ENCODE data around the gene ABCC8. TPM values are rescaled to one million over a fixed set of nuclear protein-coding genes. Genes with fewer than 3 reads are reported as not detected.

Gene ABCC8
- polyA plus RNA-seq, 1 of the 3 experiments (the other 2 are of a cell fraction), result 1.1 TPM

GRCh38 chr11:17411418-17411817, 65.2 kb downstream of the ABCC8 start:
- Histone ChIP-seq H3K9me2 (no peaks in the 10 kb centered on the region), H3K36me3 (replicated peaks in 1 of 2; ENCODE audit: control insufficient read depth in 1 of 2, insufficient read depth in 2 of 2, low read length in 1 of 2) (no peaks in the 10 kb centered on the region), H3K27ac (ENCODE audit: low read depth in 2 of 2, low read length in 1 of 2) (no peak overlapping the region), H3K9me3 (no peaks in the 10 kb centered on the region), H3K79me2 (ENCODE audit: insufficient read depth) (no peaks in the 10 kb centered on the region), H3K9ac (no peak overlapping the region), H3F3A (replicated peaks; ENCODE audit: insufficient read depth) (no peaks in the 10 kb centered on the region), H2AFZ (ENCODE audit: low read depth) (no peak overlapping the region), H3K4me1 (ENCODE audit: control insufficient read depth in 1 of 2, insufficient read depth in 2 of 2, low read depth in 1 of 2, low read length in 1 of 2) (peaks cover 0 to 2% of the 10 kb centered on the region in 2 experiments; a peak in 1 of 4 replicates), H3K27me3 (ENCODE audit: insufficient read depth) (no peaks in the 10 kb centered on the region), H4K20me1 (ENCODE audit: insufficient read depth) (no peaks in the 10 kb centered on the region), H3K4me3 (ENCODE audit: low read depth in 2 of 2, low read length in 1 of 2) (no peak overlapping the region), H3K4me2 (no peak overlapping the region)
- ChIA-PET CTCF (interaction anchor here (0.7 to 1.5 kb wide), 2 partner anchors 23 to 93 kb away, joined by 3 to 4 read pairs; no protein-coding TSS in a partner anchor), POLR2A (no interaction called here)
- TF ChIP-seq USF1 (IDR thresholded peaks at IDR 0.05; ENCODE audit: borderline replicate concordance, low read depth) (no peak), FOXJ3 (CRISPR knock-in tag; IDR thresholded peaks at IDR 0.05) (no peak), POLR2AphosphoS5 (IDR thresholded peaks at IDR 0.05; ENCODE audit: low read depth, low read length) (no peak), ZBTB33 (IDR thresholded peaks at IDR 0.05; ENCODE audit: borderline replicate concordance, low read depth) (no peak), RAD21 (IDR thresholded peaks at IDR 0.05; ENCODE audit: low read length) (no peak), RCOR1 (IDR thresholded peaks at IDR 0.05; ENCODE audit: low read length) (no peak), TAF1 (IDR thresholded peaks at IDR 0.05; ENCODE audit: borderline replicate concordance, low read depth, low read length) (no peak), NFIC (IDR thresholded peaks at IDR 0.05; ENCODE audit: borderline replicate concordance) (no peak), REST (IDR thresholded peaks at IDR 0.05; ENCODE audit: low read depth, low read length) (no peak)
- no peak for DNase-seq
- WGBS (ENCODE audit: low lambda C conversion rate), result 84% methylated on average over 6 of the region's 6 CpGs

Data from SK-N-SH (cell line).